Fibroblast of lung (primary cell): ENCODE measurements around the gene CAPS2. TPM values are rescaled to one million over a fixed set of nuclear protein-coding genes. Genes with fewer than 3 reads are reported as not detected.

Experiments used
- DNase-seq, 2 donors: peaks; one replicate each; pipeline versions ENCODE4 v3.0.0 to v3.0.0-alpha.2; 2010; ENCODE audit warnings: low read depth in 2 of 2
- H2AFZ ChIP-seq: 2 replicates; pipeline ENCODE4 v1.5.1; 2012; ENCODE audit warnings: low read length, control low read depth, inconsistent platforms
- H3K27ac ChIP-seq: 2 replicates; pipeline ENCODE4 v1.5.1; 2011; ENCODE audit warnings: low read length, control low read depth; ENCODE audit not compliant: insufficient read depth
- H3K27me3 ChIP-seq: 2 replicates; pipeline ENCODE4 v1.5.1; 2011; ENCODE audit warnings: mild to moderate bottlenecking, low read length; ENCODE audit not compliant: control insufficient read depth, insufficient read depth
- H3K36me3 ChIP-seq: 2 replicates; pipeline ENCODE4 v1.5.1; 2011; ENCODE audit warnings: low read length; ENCODE audit not compliant: control insufficient read depth, insufficient read depth
- H3K4me1 ChIP-seq: 2 replicates; pipeline ENCODE4 v1.5.1; 2011; ENCODE audit warnings: low read length; ENCODE audit not compliant: control insufficient read depth, insufficient read depth; ENCODE audit errors: extremely low read depth
- H3K4me2 ChIP-seq: 2 replicates; pipeline ENCODE4 v1.5.1; 2011; ENCODE audit warnings: low read length, control low read depth; ENCODE audit not compliant: insufficient read depth; ENCODE audit errors: extremely low read depth
- H3K4me3 ChIP-seq, 4 experiments: fragments of 200-600 bp in 1 of 4; sonication (generic) in 1 of 4; replicated peaks in 1 of 4; 2 replicates each; pipeline ENCODE4 v1.5.1; 2011 to 2016; ENCODE audit warnings: low read length in 4 of 4, low read depth in 3 of 4, mild to moderate bottlenecking in 3 of 4, control low read depth in 2 of 4, inconsistent platforms in 1 of 4, mixed read lengths in 1 of 4; ENCODE audit not compliant: insufficient read depth in 1 of 4; ENCODE audit errors: control extremely low read depth in 1 of 4
- H3K79me2 ChIP-seq: 2 replicates; pipeline ENCODE4 v1.5.1; 2012; ENCODE audit warnings: mild to moderate bottlenecking, low read length, inconsistent platforms; ENCODE audit not compliant: control insufficient read depth, insufficient read depth
- H3K9ac ChIP-seq: 2 replicates; pipeline ENCODE4 v1.5.1; 2011; ENCODE audit warnings: mild to moderate bottlenecking, low read length, control low read depth; ENCODE audit not compliant: insufficient read depth
- H3K9me3 ChIP-seq: 2 replicates; pipeline ENCODE4 v1.5.1; 2012; ENCODE audit warnings: low read depth, low read length; ENCODE audit not compliant: control insufficient read depth, insufficient read depth
- H4K20me1 ChIP-seq: 2 replicates; pipeline ENCODE4 v1.5.1; 2011; ENCODE audit warnings: low read length; ENCODE audit not compliant: control insufficient read depth, insufficient read depth; ENCODE audit errors: extremely low read depth
- EZH2 ChIP-seq: IDR thresholded peaks from 2 replicates; pipeline ENCODE4 v1.5.1; 2012; ENCODE audit warnings: low read length, control low read depth, mild to moderate bottlenecking; ENCODE audit errors: missing control alignments
- polyA plus RNA-seq, 2 donors: library from polyadenylated mRNA; depleted of rRNA in 1 of 2; stranded (reverse) in 1 of 2; unstranded in 1 of 2; fragments of >200 nt; gene quantifications; 2 replicates each; pipeline ENCODE4 v1.2.1, GENCODE V29; 2011 to 2012; ENCODE audit warnings: missing spikeins in 1 of 2
- total RNA-seq: library from RNA; depleted of rRNA; stranded (reverse); fragments of >200 nt; gene quantifications from 2 replicates; pipeline ENCODE4 v1.2.1, GENCODE V29; 2014
- TF ChIP-seq, protein P1 (sequence below), 2 donors: IDR thresholded peaks in 1 of 2; conservative IDR thresholded peaks in 1 of 2; 1 replicate in 1 of 2; 2 replicates in 1 of 2; pipeline ENCODE4 v1.5.1; 2011 to 2012; ENCODE audit warnings: low read length in 2 of 2, control low read depth in 1 of 2, inconsistent platforms in 1 of 2, low read depth in 1 of 2, mild to moderate bottlenecking in 1 of 2

CAPS2 gene
- total and polyA plus RNA-seq, 2 donors (not counting 1 experiment from before 2014, with no cell fraction given): 3.5 to 21.1 TPM

DNA sequence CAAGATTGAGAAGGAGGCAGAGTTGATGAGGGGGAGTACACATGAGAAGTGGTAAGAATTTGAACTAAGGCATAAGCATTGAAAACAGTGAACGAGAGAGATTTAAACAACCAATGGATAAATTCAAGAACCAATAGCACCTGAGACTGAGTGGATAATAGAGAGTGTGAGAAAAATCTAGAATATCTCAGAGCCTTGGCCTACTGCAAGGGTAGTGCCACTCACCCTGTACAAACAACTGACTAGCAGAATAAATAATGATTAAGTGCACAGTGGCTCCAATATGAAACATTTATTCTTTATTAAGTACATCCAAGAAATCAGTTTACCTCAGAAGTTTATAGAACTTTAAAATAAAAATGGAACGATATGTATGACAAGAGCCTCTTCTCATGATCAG, 54.4 kb downstream of the CAPS2 start:
- TF ChIP-seq, protein P1, sequence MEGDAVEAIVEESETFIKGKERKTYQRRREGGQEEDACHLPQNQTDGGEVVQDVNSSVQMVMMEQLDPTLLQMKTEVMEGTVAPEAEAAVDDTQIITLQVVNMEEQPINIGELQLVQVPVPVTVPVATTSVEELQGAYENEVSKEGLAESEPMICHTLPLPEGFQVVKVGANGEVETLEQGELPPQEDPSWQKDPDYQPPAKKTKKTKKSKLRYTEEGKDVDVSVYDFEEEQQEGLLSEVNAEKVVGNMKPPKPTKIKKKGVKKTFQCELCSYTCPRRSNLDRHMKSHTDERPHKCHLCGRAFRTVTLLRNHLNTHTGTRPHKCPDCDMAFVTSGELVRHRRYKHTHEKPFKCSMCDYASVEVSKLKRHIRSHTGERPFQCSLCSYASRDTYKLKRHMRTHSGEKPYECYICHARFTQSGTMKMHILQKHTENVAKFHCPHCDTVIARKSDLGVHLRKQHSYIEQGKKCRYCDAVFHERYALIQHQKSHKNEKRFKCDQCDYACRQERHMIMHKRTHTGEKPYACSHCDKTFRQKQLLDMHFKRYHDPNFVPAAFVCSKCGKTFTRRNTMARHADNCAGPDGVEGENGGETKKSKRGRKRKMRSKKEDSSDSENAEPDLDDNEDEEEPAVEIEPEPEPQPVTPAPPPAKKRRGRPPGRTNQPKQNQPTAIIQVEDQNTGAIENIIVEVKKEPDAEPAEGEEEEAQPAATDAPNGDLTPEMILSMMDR (conservative IDR thresholded peaks at IDR 0.05 in 1 of 2, IDR thresholded peaks at IDR 0.05 in 1 of 2; ENCODE audit: low read depth in 1 of 2, low read length in 2 of 2): no peak
- TF ChIP-seq EZH2: no peak
- Histone ChIP-seq H2AFZ (no peak overlapping the region), H3K79me2 (no peaks in the 10 kb centered on the region), H3K9me3 (no peaks in the 10 kb centered on the region), H3K9ac (no peak overlapping the region), H3K27ac (no peak overlapping the region), H3K27me3 (no peaks in the 10 kb centered on the region), H3K4me2 (no peak overlapping the region), H3K4me3 (no peak overlapping the region), H3K4me1 (no peaks in the 10 kb centered on the region), H4K20me1 (no peaks in the 10 kb centered on the region), H3K36me3 (no peaks in the 10 kb centered on the region)
- no peak for DNase-seq

DNA sequence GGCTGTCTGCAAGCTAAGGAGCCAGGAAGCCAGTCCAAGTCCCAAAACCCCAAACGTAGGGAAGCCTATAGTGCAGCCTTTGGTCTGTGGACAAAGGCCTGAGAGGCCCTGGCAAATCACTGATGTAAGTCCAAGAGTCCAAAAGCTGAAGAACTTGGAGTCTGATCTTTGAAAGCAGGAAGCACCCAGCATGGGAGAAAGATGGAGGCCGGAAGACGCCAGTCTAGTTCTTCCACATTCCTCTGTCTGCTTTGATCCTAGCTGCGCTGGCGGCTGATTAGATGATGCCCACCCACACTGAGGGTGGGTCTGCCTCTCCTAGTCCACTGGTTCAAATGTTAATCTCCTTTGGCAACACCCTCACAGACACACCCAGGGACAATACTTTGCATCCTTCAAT, 58.5 kb downstream of the CAPS2 start:
- no peaks in the 10 kb centered on the region for H3K9me3 ChIP-seq
- TF ChIP-seq EZH2: no peak
- TF ChIP-seq, protein P1 (conservative IDR thresholded peaks at IDR 0.05 in 1 of 2, IDR thresholded peaks at IDR 0.05 in 1 of 2; ENCODE audit: low read depth in 1 of 2, low read length in 2 of 2): no peak
- no peak for DNase-seq
- no peak overlapping the region for H3K4me3 ChIP-seq
- no peak overlapping the region for H3K27ac ChIP-seq
- no peak overlapping the region for H2AFZ ChIP-seq
- H3K36me3 ChIP-seq: no peaks in the 10 kb centered on the region
- no peaks in the 10 kb centered on the region for H4K20me1 ChIP-seq
- no peak overlapping the region for H3K4me2 ChIP-seq
- no peaks in the 10 kb centered on the region for H3K79me2 ChIP-seq
- H3K27me3 ChIP-seq: no peaks in the 10 kb centered on the region
- no peak overlapping the region for H3K9ac ChIP-seq
- no peaks in the 10 kb centered on the region for H3K4me1 ChIP-seq

DNA sequence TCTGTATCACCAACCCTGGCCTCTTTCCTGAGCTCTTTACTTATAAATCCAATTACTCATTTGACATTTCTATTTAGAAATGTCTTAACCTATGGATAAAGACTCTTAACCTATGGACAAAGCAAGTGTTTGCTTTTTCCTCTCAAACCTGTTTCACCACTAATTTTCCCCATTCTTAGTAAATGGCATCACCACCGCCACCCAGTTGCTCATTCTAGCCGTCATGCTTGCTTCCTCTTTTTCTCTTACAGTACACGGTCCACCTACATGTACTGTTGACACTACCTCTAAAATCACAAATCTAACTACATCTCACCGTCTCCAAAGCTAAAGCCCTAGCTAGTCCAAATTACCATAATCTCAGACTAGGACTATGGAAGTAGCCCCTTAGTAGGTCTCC, 60.0 kb downstream of the CAPS2 start:
- Histone ChIP-seq H2AFZ (no peak overlapping the region), H3K9ac (no peak overlapping the region), H3K9me3 (no peaks in the 10 kb centered on the region), H4K20me1 (no peaks in the 10 kb centered on the region), H3K79me2 (no peaks in the 10 kb centered on the region), H3K4me1 (no peaks in the 10 kb centered on the region), H3K4me3 (no peak overlapping the region), H3K36me3 (no peaks in the 10 kb centered on the region), H3K27ac (no peak overlapping the region), H3K27me3 (no peaks in the 10 kb centered on the region), H3K4me2 (no peak overlapping the region)
- TF ChIP-seq, protein P1 (conservative IDR thresholded peaks at IDR 0.05 in 1 of 2, IDR thresholded peaks at IDR 0.05 in 1 of 2; ENCODE audit: low read depth in 1 of 2, low read length in 2 of 2): no peak
- TF ChIP-seq EZH2: no peak
- no peak for DNase-seq
